HG03460 (cell line): ENCODE measurements around the gene YIPF3.
"Not testable (repeated sequence)": the region's sequence is repeated elsewhere in the genome, so short reads cannot be mapped to it uniquely, and the experiment has no call there.

Source experiments
- ATAC-seq: cut with Tn5 transposase; IDR thresholded peaks from one replicate; pipeline ENCODE4 v1.9.1; 2021; ENCODE audit not compliant: unreplicated experiment

Gene YIPF3

GRCh38 chr6:43467265-43467664 is 49.5 kb downstream of the YIPF3 start:
- ATAC-seq, result not testable (repeated sequence)

- no peak for ATAC-seq
Observed at GRCh38 chr6:43465948-43466347, 50.8 kb downstream of the YIPF3 start.

- no peak for ATAC-seq
Observed at GRCh38 chr6:43464337-43464736, 52.4 kb downstream of the YIPF3 start.

GRCh38 chr6:43461936-43462335 is 54.8 kb downstream of the YIPF3 start:
- ATAC-seq, result no peak
